Stomach (tissue), 4 donors: Measurements from ENCODE around the gene PINLYP.

Source experiments
- CTCF ChIP-seq, 7 experiments: fragments of 450-650 bp in 4 of 7; fragments of 200-600 bp in 3 of 7; sonication (generic) in 3 of 7; IDR thresholded peaks; one replicate each; pipeline ENCODE4 v1.5.1; 2016 to 2019; ENCODE audit warnings: antibody characterized with exemption in 7 of 7, control low read depth in 2 of 7, mild to moderate bottlenecking in 1 of 7
- EP300 ChIP-seq: sonication (generic); formaldehyde crosslinking; IDR thresholded peaks from one replicate; pipeline ENCODE4 v1.6.1; 2017; ENCODE audit warnings: antibody characterized with exemption
- POLR2AphosphoS5 ChIP-seq, 3 donors: sonication (generic); formaldehyde crosslinking; IDR thresholded peaks; one replicate each; pipeline ENCODE4 v1.6.1; 2016; ENCODE audit warnings: antibody characterized with exemption in 3 of 3

GRCh38 chr19:43551399-43552197, 24.0 kb upstream of the PINLYP start:
- TF ChIP-seq CTCF (IDR thresholded peaks at IDR 0.05) (no peak), EP300 (no peak), POLR2AphosphoS5 (IDR thresholded peaks at IDR 0.05) (no peak)
